ENCODE data around the gene NGEF.

DNA sequence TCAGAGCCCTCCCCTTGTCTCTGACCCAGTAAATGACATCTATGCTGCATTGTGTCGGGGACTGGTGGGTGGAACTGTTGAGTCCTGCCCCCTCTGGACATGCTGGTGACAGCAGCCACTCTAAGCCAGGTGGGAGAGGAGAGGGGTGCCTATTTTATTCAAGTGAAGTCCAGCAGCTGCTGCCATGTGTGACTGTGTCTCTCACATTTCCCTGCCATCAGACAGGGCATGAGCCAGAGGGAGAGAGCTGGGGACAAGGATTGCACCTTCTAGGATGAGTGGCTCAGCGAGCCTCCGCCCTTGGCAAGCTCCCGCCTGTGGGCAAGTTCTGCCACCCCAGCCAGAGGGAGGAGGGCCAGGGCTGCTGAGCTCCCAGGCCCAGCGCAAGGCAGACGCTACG, 13.7 kb downstream of the NGEF start:
- TF ChIP-seq, protein P1, sequence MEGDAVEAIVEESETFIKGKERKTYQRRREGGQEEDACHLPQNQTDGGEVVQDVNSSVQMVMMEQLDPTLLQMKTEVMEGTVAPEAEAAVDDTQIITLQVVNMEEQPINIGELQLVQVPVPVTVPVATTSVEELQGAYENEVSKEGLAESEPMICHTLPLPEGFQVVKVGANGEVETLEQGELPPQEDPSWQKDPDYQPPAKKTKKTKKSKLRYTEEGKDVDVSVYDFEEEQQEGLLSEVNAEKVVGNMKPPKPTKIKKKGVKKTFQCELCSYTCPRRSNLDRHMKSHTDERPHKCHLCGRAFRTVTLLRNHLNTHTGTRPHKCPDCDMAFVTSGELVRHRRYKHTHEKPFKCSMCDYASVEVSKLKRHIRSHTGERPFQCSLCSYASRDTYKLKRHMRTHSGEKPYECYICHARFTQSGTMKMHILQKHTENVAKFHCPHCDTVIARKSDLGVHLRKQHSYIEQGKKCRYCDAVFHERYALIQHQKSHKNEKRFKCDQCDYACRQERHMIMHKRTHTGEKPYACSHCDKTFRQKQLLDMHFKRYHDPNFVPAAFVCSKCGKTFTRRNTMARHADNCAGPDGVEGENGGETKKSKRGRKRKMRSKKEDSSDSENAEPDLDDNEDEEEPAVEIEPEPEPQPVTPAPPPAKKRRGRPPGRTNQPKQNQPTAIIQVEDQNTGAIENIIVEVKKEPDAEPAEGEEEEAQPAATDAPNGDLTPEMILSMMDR (IDR thresholded peaks at IDR 0.05): peak; percentile 38
- TF ChIP-seq EZH2phosphoT487 (IDR thresholded peaks at IDR 0.05) (no peak), EZH2 (IDR thresholded peaks at IDR 0.05) (no peak)

Data from neural progenitor cell (in vitro differentiated cells).